ENCODE measurements around the gene CHKA. TPM values are rescaled to one million over a fixed set of nuclear protein-coding genes. Genes with fewer than 3 reads are reported as not detected.

Gene CHKA
- total and polyA plus RNA-seq, 2 of the 8 experiments (the other 6 are each of a cell fraction or from before 2014, with no cell fraction given) = 61.2 to 86.6 TPM

DNA sequence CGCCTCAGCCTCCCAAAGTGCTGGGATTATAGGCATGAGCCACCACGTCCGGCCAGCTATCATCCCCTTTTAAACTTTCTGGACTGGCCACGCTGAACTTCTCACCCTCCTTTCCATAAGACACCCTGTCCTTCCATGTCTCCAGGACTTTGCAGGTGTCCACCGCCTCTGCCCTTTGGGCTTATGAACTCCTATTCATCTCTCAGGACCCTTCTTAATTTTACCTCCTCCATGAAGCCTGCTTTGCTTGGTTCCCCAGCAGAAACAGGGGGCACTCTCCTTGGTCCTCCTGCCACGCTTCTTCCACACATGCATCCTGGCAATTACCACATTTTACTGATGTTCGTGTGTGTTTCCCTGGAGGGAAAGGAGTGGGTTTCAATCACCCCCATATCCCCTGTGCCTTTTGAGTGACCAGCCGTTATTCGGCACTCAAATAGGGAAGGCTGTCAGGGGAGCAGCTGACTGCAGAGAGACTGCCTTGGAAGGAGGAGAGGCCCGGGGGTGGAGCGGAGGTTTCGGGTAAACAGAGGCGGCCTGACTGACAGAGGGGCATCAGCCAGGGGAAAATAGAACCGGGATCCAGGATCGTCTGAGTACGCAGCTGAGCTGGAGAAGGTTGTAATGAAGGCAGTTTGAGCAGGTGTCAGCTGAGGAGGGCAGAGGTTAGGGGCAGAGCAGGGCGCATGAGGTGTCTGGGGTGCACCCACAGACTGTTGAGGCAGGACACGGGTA, 27.1 kb upstream of the CHKA start:
- H3K27ac ChIP-seq (ENCODE audit: low read depth, low read length) = no peak overlapping the region
- no peak overlapping the region for H2BK20ac ChIP-seq (ENCODE audit: low read length)
- 0 out of 2 replicates have a peak overlapping the region, but pooled peaks have one; percentile 65 for H2AK5ac ChIP-seq (ENCODE audit: low read depth, low read length)
- peak overlapping the region; percentile 9 for H4K8ac ChIP-seq (ENCODE audit: extremely low read depth, insufficient read depth, low read length)
- no peak overlapping the region for H2AFZ ChIP-seq (ENCODE audit: low read length)
- no peak overlapping the region for H3K56ac ChIP-seq (replicated peaks; ENCODE audit: insufficient read length, low read depth, low read length)
- no peaks in the 10 kb centered on the region for H3K23me2 ChIP-seq (ENCODE audit: low read depth, low read length)
- TF ChIP-seq NANOG (IDR thresholded peaks at IDR 0.05; ENCODE audit: insufficient read depth, low read depth, low read length, poor library complexity, severe bottlenecking) = no peak
- no peak for TF ChIP-seq ASH2L (IDR thresholded peaks at IDR 0.05; ENCODE audit: low read length)
- no peak for TF ChIP-seq JUND (IDR thresholded peaks at IDR 0.05; ENCODE audit: low read length)
- no peak for TF ChIP-seq TAF7 (optimal IDR thresholded peaks at IDR 0.05; ENCODE audit: borderline replicate concordance, low read depth, low read length)
- no peak for TF ChIP-seq BCL11A (IDR thresholded peaks at IDR 0.05; ENCODE audit: low read depth in 2 of 2, low read length in 2 of 2)
- no peak for TF ChIP-seq BACH1 (IDR thresholded peaks at IDR 0.05; ENCODE audit: low read length)
- TF ChIP-seq POLR2AphosphoS5 (IDR thresholded peaks at IDR 0.05; ENCODE audit: low read depth, low read length) = no peak
- TF ChIP-seq POLR2A (IDR thresholded peaks at IDR 0.05; ENCODE audit: control extremely low read depth in 1 of 2, low read depth in 2 of 2, low read length in 2 of 2) = no peak
- FAIRE-seq (no peak), DNase-seq (ENCODE audit: low read depth in 1 of 2, low spot score in 2 of 2) (no peak)
- H2BK120ac ChIP-seq (replicated peaks; ENCODE audit: low read depth, low read length) = no peak overlapping the region
- no peak overlapping the region for H3K4me3 ChIP-seq (ENCODE audit: extremely low read depth in 1 of 4, insufficient read depth in 2 of 4, low read depth in 3 of 4, low read length in 4 of 4)
- H3K27me3 ChIP-seq (replicated peaks in 1 of 4; ENCODE audit: control insufficient read depth in 3 of 4, extremely low read depth in 1 of 4, insufficient read depth in 3 of 4, low read length in 3 of 4) = no peaks in the 10 kb centered on the region
- ChIA-PET CTCF (ENCODE audit: partially characterized antibody) (interaction anchor here (1.3 to 1.7 kb wide), 4 partner anchors 11 to 61 kb away, joined by 3 to 5 read pairs (median 4); no protein-coding TSS in a partner anchor), POLR2A (ENCODE audit: partially characterized antibody) (interaction anchor here (1.3 to 2.0 kb wide), 4 partner anchors 11 to 26 kb away, joined by 3 to 6 read pairs (median 4); no protein-coding TSS in a partner anchor)
- no peak overlapping the region for H3K23ac ChIP-seq (ENCODE audit: insufficient read length)
- H3K14ac ChIP-seq (ENCODE audit: insufficient read length) = no peak overlapping the region
- H4K91ac ChIP-seq (replicated peaks; ENCODE audit: insufficient read length, low read length) = no peak overlapping the region
- no peak overlapping the region for H4K5ac ChIP-seq (ENCODE audit: insufficient read length, low read depth, low read length)
- H3K4me2 ChIP-seq (ENCODE audit: insufficient read depth in 1 of 2, low read depth in 2 of 2, low read length in 2 of 2) = no peak overlapping the region
- no peak overlapping the region; the same call in 1 of the 2 replicates for H2BK15ac ChIP-seq (ENCODE audit: low read length)
- no peaks in the 10 kb centered on the region for H3K79me2 ChIP-seq (ENCODE audit: control insufficient read depth in 1 of 2, insufficient read depth in 2 of 2, low read length in 2 of 2)
- H3K18ac ChIP-seq (ENCODE audit: extremely low read depth, low read length) = no peak overlapping the region
- H3K36me3 ChIP-seq (ENCODE audit: control insufficient read depth in 2 of 4, insufficient read depth in 4 of 4, low read length in 3 of 4) = no peaks in the 10 kb centered on the region
- no peaks in the 10 kb centered on the region for H4K20me1 ChIP-seq (replicated peaks in 1 of 2; ENCODE audit: control insufficient read depth in 1 of 2, insufficient read depth in 2 of 2, low read length in 2 of 2)
- H3K4me1 ChIP-seq (replicated peaks in 1 of 4; ENCODE audit: control insufficient read depth in 3 of 4, insufficient read depth in 4 of 4, low read length in 3 of 4) = 0 out of 7 replicates have a peak, but pooled peaks cover 0 to 2% (median 0%) of the 10 kb centered on the region in 4 experiments
- no peak overlapping the region for H3K9ac ChIP-seq (replicated peaks in 1 of 4; ENCODE audit: extremely low read depth in 1 of 4, low read depth in 3 of 4, low read length in 3 of 4)
- H3K4ac ChIP-seq (replicated peaks; ENCODE audit: insufficient read length, low read depth, low read length) = no peak overlapping the region
- no peaks in the 10 kb centered on the region for H3K79me1 ChIP-seq (ENCODE audit: low read depth, low read length)
- H2BK12ac ChIP-seq (ENCODE audit: low read depth, low read length) = peak overlapping the region; percentile 60; the same call in 1 of the 2 replicates
- no peak overlapping the region for H2BK5ac ChIP-seq (ENCODE audit: low read depth, low read length)
- WGBS, 2 experiments (ENCODE audit: extremely low coverage in 1 of 2, insufficient coverage in 1 of 2, insufficient read length in 1 of 2, insufficient replicate concordance in 2 of 2, low coverage in 1 of 2, low lambda C conversion rate in 2 of 2, missing lambda C conversion rate in 1 of 2) = 92% methylated on average over 18 of the region's 18 CpGs; no CpG with 5 or more reads in 1 of the 2 experiments
- H3K9me3 ChIP-seq (ENCODE audit: insufficient read depth in 2 of 2, low read depth in 1 of 2, low read length in 1 of 2) = no peaks in the 10 kb centered on the region; a peak in 1 of 4 replicates

Data from H1 (cell line).